Stimulated activated CD8-positive, alpha-beta memory T cell treated with anti-CD3 and anti-CD28 coated beads, Interleukin-7, amount 100 ng/mL, for 4 hours (primary cell): Measurements from ENCODE around the gene TMEM144.
"Not testable (repeated sequence)": the region's sequence is repeated elsewhere in the genome, so short reads cannot be mapped to it uniquely, and the experiment has no call there.

Experiments
- DNase-seq, 2 donors: peaks; one replicate each; pipeline ENCODE4 v3.0.0-alpha.2; 2020; ENCODE audit warnings: low read depth in 2 of 2

The TMEM144 gene

GRCh38 chr4:158190718-158191117 lies 19.6 kb upstream of the TMEM144 start:
- DNase-seq, result no peak

GRCh38 chr4:158192439-158193158 lies 17.7 kb upstream of the TMEM144 start:
- DNase-seq, result no peak

DNA sequence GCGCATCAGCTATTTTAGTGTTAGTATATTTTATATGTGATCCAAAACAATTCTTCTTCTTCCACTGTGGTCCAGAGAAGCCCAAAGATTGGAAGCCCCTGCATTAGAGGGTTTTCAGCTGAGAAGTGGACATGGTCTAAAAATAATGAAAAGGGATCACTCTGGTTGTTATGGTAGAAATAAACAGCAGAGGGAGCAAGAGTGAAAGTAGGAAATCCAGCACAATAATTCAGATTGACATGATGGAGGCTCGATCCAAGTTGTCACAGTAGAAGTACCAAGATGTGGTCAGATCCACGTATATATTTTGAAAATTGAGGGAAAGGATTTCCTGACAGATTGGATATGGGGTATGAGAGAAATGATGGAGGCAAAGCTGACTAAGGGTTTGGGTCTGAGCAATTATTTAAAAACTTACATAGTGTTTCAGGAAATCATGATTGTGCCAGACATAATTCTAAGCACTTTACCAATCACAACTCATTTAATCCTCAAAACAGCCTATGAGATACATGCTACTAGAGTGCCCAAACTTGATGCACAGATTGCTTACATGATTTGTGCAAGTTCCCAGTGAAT lies 17.0 kb upstream of the TMEM144 start:
- no peak for DNase-seq

DNA sequence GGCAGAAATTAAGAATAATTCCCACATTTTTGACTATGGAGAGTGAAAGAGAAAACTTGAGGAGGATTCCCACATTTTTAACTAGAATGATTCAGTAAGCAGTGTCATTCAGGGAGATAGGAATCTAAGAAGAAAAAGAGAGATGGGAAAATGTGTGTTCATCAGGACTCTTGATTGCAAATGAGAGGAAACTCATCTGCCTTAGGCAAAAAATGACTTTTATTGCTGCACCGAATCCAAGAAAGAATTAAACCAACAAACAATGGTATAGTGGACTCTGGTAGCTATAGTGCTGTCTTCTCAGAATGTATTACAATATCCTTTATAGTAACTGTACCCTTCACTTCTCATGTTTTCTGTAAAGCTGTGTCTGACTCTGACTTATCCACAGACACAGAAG lies 15.0 kb upstream of the TMEM144 start:
- DNase-seq, result no peak

DNA sequence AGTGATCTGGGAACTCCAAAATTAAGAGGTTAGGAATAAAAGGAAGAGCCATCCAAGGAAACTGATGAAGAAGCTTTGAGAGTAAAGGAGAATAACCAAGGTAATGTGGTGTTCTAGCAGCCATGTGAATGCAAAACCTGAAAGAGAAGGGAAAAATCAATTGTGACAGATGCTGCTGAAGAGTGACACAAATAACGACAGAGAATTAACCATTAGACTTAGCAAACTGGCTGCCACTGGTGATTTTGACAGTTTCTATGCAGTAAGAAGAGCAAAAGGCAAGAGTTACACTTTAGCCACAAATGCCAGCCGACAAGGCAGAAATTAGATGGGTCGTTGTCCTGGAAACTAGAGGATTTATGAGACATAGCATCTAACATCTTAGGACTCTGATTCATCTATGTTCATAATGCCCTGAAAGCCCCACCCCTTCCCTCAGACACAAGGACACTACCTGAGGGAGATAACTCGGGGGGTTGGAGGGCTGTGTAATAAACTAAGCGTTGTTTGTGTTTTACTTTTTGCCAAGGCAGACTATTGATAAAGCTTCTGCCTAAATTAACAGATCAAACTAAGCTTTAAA lies 13.0 kb upstream of the TMEM144 start:
- no peak for DNase-seq

- no peak for DNase-seq
Observed at GRCh38 chr4:158200214-158200613, 10.1 kb upstream of the TMEM144 start.

GRCh38 chr4:158201322-158201721 lies 9.0 kb upstream of the TMEM144 start:
- no peak for DNase-seq

DNA sequence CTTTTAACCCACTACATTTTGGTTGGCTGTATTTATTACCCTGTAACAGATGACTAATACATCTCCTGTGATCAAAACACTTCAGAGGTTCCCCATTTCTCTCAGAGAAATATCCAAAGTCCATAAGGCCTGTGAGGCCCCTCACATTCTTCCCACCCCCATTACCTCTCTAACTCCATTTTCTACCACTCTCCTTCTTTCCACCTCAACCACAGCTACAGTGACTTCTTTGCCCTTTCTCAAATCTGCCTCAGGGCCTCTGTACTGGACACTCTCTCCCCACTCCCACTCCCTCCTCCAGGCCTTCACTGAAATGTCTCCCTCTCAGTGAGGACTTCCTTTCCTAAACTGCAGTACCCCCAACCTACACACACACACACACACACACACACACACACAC lies 8.4 kb upstream of the TMEM144 start:
- DNase-seq, result no peak

GRCh38 chr4:158202481-158202880 lies 7.8 kb upstream of the TMEM144 start:
- no peak for DNase-seq

DNA sequence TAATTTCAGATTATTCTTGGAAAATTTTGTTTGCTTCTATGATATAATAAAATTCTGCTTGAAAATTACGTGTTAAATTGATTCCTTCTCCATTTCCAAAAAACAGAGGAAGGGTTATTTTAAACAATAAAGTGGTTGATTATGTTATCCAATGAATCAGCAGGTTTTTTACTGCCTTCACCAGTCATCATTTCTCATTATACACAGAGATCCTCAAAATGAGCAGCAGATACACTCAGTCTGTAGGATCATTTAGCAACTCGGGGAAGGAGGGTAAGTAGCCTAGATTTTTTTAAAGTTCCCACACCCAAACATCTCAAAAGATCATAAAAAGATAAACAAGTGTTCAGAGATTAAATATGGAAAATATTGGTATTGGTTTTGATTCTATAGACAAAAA lies 6.8 kb upstream of the TMEM144 start:
- DNase-seq, result no peak

DNA sequence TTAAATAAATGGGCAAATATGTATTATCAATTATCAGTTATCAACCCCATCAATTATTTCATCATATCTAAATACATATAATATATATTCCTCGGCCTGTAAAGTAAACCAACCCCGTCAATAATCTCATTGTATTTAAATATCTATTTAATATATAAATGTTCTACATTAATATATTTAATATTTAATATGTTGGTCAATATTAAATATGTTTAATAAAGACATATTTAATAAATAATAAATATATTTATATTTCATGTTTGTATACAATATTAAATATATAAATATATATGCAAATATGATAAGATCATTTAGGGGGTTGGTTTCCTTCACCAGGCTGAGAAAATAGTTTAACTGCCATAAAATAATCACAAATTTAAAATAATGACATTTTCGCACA lies 6.4 kb upstream of the TMEM144 start:
- no peak for DNase-seq

DNA sequence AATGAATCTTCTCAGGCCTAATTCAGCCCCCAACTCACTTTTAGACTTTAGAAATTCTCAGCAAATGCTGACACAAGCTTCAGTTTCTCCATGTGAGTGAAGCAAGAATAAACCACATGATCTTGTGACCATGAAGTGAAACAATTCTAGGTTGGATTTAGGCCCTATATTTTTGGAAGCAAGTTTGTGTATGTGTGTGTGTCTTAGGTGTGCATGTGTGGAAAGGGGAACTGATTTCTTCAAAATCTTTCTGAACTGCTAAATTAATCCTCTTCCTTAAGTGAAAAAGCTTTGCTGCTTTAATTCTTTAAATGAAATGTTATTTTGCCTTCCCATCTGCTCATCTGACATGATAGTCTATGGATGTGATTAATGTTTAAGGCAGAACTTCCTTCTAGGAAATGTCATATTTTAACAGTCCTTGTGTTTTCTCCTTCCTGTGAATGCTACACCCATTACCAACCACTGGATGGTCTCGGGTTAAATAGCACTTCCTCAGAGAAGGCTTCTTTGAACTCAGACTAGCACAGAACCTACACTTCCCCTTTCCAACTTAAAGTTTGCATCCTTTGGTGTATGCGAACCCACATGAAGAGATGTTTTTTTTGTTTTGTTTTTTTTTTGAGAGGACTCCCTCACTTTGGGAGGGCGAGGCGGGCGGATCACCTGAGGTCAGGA lies 1.2 kb upstream of the TMEM144 start:
- DNase-seq, result no peak

- no peak for DNase-seq
Observed at GRCh38 chr4:158211222-158211621, 936 bp downstream of the TMEM144 start.

DNA sequence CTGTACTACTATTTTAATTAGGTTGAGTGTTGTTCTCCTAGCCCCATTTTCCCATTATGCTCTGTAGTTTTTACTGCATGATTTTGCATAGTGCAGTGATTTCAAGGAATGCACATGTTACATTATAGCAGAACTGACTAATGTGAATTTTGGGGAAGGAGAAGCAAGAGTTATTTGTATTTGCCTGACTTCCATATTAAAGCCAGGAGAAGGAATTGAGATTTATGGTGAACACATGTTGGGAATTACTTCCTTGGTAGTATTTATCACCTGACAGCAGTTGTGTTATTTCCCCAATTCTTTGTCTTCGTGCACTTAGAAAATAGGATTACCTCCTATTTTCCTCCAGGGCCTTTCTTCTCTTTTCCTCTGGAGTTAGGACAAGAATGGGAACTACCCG lies 3.2 kb downstream of the TMEM144 start:
- DNase-seq, result no peak

DNA sequence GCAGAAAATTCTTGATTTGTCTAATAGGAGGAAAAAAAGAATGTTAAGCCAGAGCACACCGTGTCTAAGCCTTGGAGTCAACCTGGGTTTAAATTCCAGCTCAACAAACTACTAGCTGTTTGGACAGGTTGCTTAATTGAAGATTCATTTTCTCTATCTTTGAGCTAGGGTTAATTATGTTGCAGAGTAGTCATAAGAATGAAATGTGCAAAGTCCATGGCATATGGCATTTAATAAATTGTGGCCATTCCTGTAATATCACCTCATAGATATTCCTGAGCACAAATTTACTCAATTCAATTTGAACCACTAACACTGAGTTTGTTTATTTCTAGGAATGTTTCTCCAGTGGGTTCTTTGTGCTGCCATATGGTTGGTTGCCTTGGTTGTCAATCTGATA lies 4.6 kb downstream of the TMEM144 start:
- DNase-seq, result no peak

GRCh38 chr4:158217763-158218162 lies 7.5 kb downstream of the TMEM144 start:
- DNase-seq, result no peak

DNA sequence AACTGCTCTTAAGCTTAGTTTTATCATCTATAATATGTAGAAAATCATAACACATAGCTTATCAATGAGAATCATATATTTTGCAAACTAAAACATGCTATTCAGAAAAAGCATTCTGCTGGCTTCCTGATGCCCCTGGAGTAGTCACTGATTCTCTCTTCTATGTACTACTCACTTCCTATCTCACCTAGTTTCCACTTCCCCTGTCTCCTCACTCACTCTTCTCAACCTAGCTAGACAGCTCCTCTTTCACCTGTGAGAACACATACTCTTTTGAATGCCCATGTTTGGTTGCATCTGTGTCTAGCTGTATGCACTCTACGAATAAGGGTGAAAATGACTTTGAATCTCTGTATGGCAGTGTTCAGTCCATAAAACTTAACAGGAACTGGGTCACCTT lies 9.3 kb downstream of the TMEM144 start:
- DNase-seq, result no peak

DNA sequence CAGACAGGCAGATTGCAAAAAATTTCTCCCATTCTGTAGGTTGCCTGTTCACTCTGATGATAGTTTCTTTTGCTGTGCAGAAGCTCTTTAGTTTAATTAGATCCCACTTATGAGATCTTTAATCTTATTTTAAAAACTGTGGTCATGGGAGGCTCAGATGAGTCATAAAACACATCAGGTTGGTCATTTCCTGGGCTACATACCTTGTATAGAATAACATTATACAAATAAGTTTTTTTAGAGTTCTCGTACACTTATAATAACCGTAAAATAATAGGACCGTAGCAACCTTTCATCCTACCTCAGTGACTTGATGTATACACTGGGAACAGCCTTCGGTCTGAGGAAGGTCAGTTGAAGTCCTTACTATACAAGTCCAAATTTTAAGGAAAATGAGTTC lies 14.0 kb downstream of the TMEM144 start:
- DNase-seq, result not testable (repeated sequence)

DNA sequence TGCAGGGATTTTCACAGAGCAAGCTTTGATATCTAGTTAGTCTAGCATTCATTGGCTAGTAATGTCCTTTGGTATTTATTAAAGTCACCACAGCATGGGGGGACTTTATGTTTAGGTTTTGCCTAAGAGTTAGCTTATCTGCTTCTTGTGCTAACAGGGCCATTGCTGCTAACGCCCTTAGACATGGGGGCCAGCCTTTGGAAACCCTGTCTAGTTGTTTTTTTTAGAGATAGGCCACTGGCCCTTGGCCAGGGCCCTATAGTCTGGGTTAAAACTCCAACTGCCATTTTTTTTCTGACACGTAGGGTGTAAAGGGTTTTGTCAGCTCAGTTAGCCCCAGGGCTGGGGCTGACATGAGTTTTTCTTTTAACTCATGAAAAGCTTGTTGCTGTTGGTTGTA lies 14.7 kb downstream of the TMEM144 start:
- not testable (repeated sequence) for DNase-seq

GRCh38 chr4:158227880-158228279 lies 17.6 kb downstream of the TMEM144 start:
- DNase-seq, result not testable (repeated sequence)

DNA sequence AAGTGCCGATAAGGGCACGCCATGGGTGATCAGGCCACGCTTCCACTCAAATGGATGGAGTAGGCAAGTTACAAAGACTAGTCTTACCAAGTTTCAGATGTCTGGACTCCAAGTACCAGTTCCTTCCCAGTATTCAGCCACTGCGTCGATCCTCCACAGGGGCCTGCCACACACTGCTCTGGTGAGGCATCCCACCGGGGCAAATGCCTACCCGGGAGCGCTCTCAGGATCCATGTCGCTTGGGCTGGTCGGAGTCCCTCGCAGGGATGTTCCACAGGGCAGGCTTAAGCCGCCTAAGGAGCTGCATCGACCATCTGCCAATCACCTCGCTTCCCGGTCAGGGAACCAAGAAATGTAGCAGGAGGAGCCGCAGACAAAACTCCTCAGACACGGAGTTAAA lies 18.1 kb downstream of the TMEM144 start:
- DNase-seq, result not testable (repeated sequence)

GRCh38 chr4:158229768-158230167 lies 19.5 kb downstream of the TMEM144 start:
- DNase-seq, result no peak

DNA sequence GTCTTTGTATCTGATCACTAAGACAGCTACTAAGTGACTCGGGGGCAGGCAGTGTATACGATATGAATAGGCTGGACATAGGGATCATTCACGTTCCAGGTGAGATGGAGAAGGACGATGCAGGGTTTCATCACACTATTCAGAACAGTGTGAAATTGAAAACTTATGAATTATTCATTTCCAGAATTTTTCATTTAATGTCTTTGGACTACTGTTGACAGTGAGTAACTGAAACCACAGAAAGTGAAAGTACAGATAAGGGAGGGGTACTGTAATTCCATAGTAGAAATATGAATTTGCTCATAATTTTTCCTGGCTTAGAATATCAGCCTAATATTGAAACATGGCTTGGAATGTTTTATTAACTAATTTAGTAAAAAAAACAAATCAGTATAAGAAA lies 24.4 kb downstream of the TMEM144 start:
- no peak for DNase-seq
